ENCODE results near the gene JAZF1.
"Not testable (repeated sequence)": the region's sequence is repeated elsewhere in the genome, so short reads cannot be mapped to it uniquely, and the experiment has no call there.

Gene JAZF1

GRCh38 chr7:27942711-27943110 is 237.9 kb downstream of the JAZF1 start:
- no peak for DNase-seq (ENCODE audit: low read depth in 2 of 2)

GRCh38 chr7:27941522-27941921 is 239.1 kb downstream of the JAZF1 start:
- DNase-seq (ENCODE audit: low read depth in 2 of 2) = no peak

- DNase-seq (ENCODE audit: low read depth in 2 of 2) = no peak
These were observed 240.3 kb downstream of the JAZF1 start for GRCh38 chr7:27940341-27940740.

GRCh38 chr7:27939893-27940292 is 240.7 kb downstream of the JAZF1 start:
- DNase-seq (ENCODE audit: low read depth in 2 of 2) = no peak

- DNase-seq (ENCODE audit: low read depth in 2 of 2) = no peak
These were observed 243.9 kb downstream of the JAZF1 start for GRCh38 chr7:27936768-27937102.

GRCh38 chr7:27936047-27936767 is 244.4 kb downstream of the JAZF1 start:
- no peak for DNase-seq (ENCODE audit: low read depth in 2 of 2)

- no peak for DNase-seq (ENCODE audit: low read depth in 2 of 2)
These were observed 246.7 kb downstream of the JAZF1 start for GRCh38 chr7:27933671-27934565.

GRCh38 chr7:27930910-27931476 is 249.6 kb downstream of the JAZF1 start:
- no peak for DNase-seq (ENCODE audit: low read depth in 2 of 2)

GRCh38 chr7:27929127-27929526 is 251.5 kb downstream of the JAZF1 start:
- DNase-seq (ENCODE audit: low read depth in 2 of 2) = no peak

- DNase-seq (ENCODE audit: low read depth in 2 of 2) = no peak
These were observed 252.6 kb downstream of the JAZF1 start for GRCh38 chr7:27928001-27928400.

GRCh38 chr7:27925573-27926201 is 254.9 kb downstream of the JAZF1 start:
- DNase-seq (ENCODE audit: low read depth in 2 of 2) = no peak

GRCh38 chr7:27923642-27923980 is 257.0 kb downstream of the JAZF1 start:
- DNase-seq (ENCODE audit: low read depth in 2 of 2) = no peak

GRCh38 chr7:27922907-27923641 is 257.5 kb downstream of the JAZF1 start:
- DNase-seq (ENCODE audit: low read depth in 2 of 2) = no peak

GRCh38 chr7:27922389-27922788 is 258.2 kb downstream of the JAZF1 start:
- DNase-seq (ENCODE audit: low read depth in 2 of 2) = not testable (repeated sequence)

- no peak for DNase-seq (ENCODE audit: low read depth in 2 of 2)
These were observed 259.3 kb downstream of the JAZF1 start for GRCh38 chr7:27921081-27921836.

- DNase-seq (ENCODE audit: low read depth in 2 of 2) = no peak
These were observed 260.2 kb downstream of the JAZF1 start for GRCh38 chr7:27920281-27920946.

- DNase-seq (ENCODE audit: low read depth in 2 of 2) = no peak
These were observed 262.1 kb downstream of the JAZF1 start for GRCh38 chr7:27918503-27918902.

GRCh38 chr7:27917774-27918314 is 262.8 kb downstream of the JAZF1 start:
- no peak for DNase-seq (ENCODE audit: low read depth in 2 of 2)

- DNase-seq (ENCODE audit: low read depth in 2 of 2) = no peak
These were observed 263.5 kb downstream of the JAZF1 start for GRCh38 chr7:27917119-27917518.

- DNase-seq (ENCODE audit: low read depth in 2 of 2) = no peak
These were observed 264.2 kb downstream of the JAZF1 start for GRCh38 chr7:27916372-27916771.
